MM.1S (cell line): ENCODE data around the gene EXTL1.

Experiments
- DNase-seq: peaks from one replicate; pipeline ENCODE4 v3.0.0-alpha.2; 2015
- H2AFZ ChIP-seq: fragments of 300-600 bp; sonication (generic); 2 replicates; pipeline ENCODE4 v1.6.0; 2016; ENCODE audit warnings: antibody characterized with exemption, low read length
- H3F3A ChIP-seq: fragments of 300-600 bp; sonication (generic); 2 replicates; pipeline ENCODE4 v1.6.1; 2016; ENCODE audit warnings: mild to moderate bottlenecking, antibody characterized with exemption, low read length, moderate library complexity, mixed read lengths; ENCODE audit not compliant: insufficient read depth
- H3K27ac ChIP-seq: fragments of 300-600 bp; sonication (generic); 2 replicates; pipeline ENCODE4 v1.5.1; 2016; ENCODE audit warnings: mild to moderate bottlenecking, low read length
- H3K27me3 ChIP-seq: fragments of 300-600 bp; sonication (generic); replicated peaks from 2 replicates; pipeline ENCODE4 v1.6.0; 2016; ENCODE audit warnings: low read length; ENCODE audit not compliant: insufficient read depth
- H3K36me3 ChIP-seq: fragments of 300-600 bp; sonication (generic); replicated peaks from 2 replicates; pipeline ENCODE4 v1.6.1; 2016; ENCODE audit warnings: mild to moderate bottlenecking, low read length, mixed read lengths; ENCODE audit not compliant: insufficient read depth
- H3K4me1 ChIP-seq: fragments of 300-600 bp; sonication (generic); 2 replicates; pipeline ENCODE4 v1.6.1; 2016; ENCODE audit warnings: low read length, mixed read lengths
- H3K4me2 ChIP-seq: fragments of 300-600 bp; sonication (generic); 2 replicates; pipeline ENCODE4 v1.6.0; 2016; ENCODE audit warnings: low read depth, low read length
- H3K4me3 ChIP-seq: fragments of 300-600 bp; sonication (generic); 2 replicates; pipeline ENCODE4 v1.5.1; 2016; ENCODE audit warnings: low read length, mixed read lengths
- H3K79me2 ChIP-seq: fragments of 300-600 bp; sonication (generic); 2 replicates; pipeline ENCODE4 v1.6.1; 2016; ENCODE audit warnings: mixed run types, low read length, mixed read lengths
- H3K9ac ChIP-seq: fragments of 300-600 bp; sonication (generic); 2 replicates; pipeline ENCODE4 v1.6.1; 2016; ENCODE audit warnings: low read length, mixed read lengths
- H3K9me2 ChIP-seq: fragments of 300-600 bp; sonication (generic); replicated peaks from 2 replicates; pipeline ENCODE4 v1.6.1; 2016; ENCODE audit warnings: mild to moderate bottlenecking, low read length, mixed read lengths; ENCODE audit not compliant: insufficient read depth
- H3K9me3 ChIP-seq: fragments of 300-600 bp; sonication (generic); replicated peaks from 2 replicates; pipeline ENCODE4 v1.6.1; 2016; ENCODE audit warnings: mild to moderate bottlenecking, low read length, mixed read lengths; ENCODE audit not compliant: insufficient read depth
- H4K20me1 ChIP-seq: fragments of 300-600 bp; sonication (generic); 2 replicates; pipeline ENCODE4 v1.6.1; 2016; ENCODE audit warnings: mild to moderate bottlenecking, low read length, moderate library complexity, mixed read lengths; ENCODE audit not compliant: insufficient read depth
- CTCF ChIP-seq: fragments of 300-600 bp; sonication (generic); IDR thresholded peaks from 2 replicates; pipeline ENCODE4 v1.5.1; 2016; ENCODE audit warnings: antibody characterized with exemption, low read length, mixed read lengths
- EZH2 ChIP-seq: fragments of 300-600 bp; sonication (generic); optimal IDR thresholded peaks from 2 replicates; pipeline ENCODE3; 2017; ENCODE audit warnings: low read depth, mild to moderate bottlenecking, antibody characterized with exemption, low read length, mixed read lengths
- EZH2phosphoT487 ChIP-seq: fragments of 300-600 bp; sonication (generic); IDR thresholded peaks from 2 replicates; pipeline ENCODE4 v1.6.1; 2018; ENCODE audit warnings: antibody characterized with exemption, low read length

Gene EXTL1

GRCh38 chr1:26010825-26011224, 10.8 kb upstream of the EXTL1 start:
- Histone ChIP-seq H3K9me2 (no peaks in the 10 kb centered on the region), H2AFZ (no peak overlapping the region), H3K9me3 (no peaks in the 10 kb centered on the region), H3K27me3 (no peaks in the 10 kb centered on the region), H3K4me2 (no peak overlapping the region), H3K9ac (no peak overlapping the region), H3F3A (no peaks in the 10 kb centered on the region), H3K79me2 (no peaks in the 10 kb centered on the region), H3K36me3 (no peaks in the 10 kb centered on the region), H4K20me1 (no peaks in the 10 kb centered on the region), H3K27ac (no peak overlapping the region), H3K4me3 (no peak overlapping the region), H3K4me1 (no peaks in the 10 kb centered on the region)
- no peak for TF ChIP-seq EZH2phosphoT487
- TF ChIP-seq EZH2, result no peak
- no peak for TF ChIP-seq CTCF
- DNase-seq, result no peak

- Histone ChIP-seq H3K27me3 (no peaks in the 10 kb centered on the region), H4K20me1 (no peaks in the 10 kb centered on the region), H3F3A (no peaks in the 10 kb centered on the region), H3K79me2 (no peaks in the 10 kb centered on the region), H3K36me3 (no peaks in the 10 kb centered on the region), H3K27ac (no peak overlapping the region), H3K9me3 (no peaks in the 10 kb centered on the region), H3K4me1 (no peaks in the 10 kb centered on the region), H3K4me3 (no peak overlapping the region), H3K9ac (no peak overlapping the region), H3K4me2 (no peak overlapping the region), H3K9me2 (no peaks in the 10 kb centered on the region), H2AFZ (no peak overlapping the region)
- TF ChIP-seq CTCF (no peak), EZH2phosphoT487 (no peak), EZH2 (no peak)
- DNase-seq, result no peak
Observed at GRCh38 chr1:26012864-26013263, 8.7 kb upstream of the EXTL1 start.

- Histone ChIP-seq H3K9me3 (no peaks in the 10 kb centered on the region), H3K27ac (no peak overlapping the region), H4K20me1 (no peaks in the 10 kb centered on the region), H3K36me3 (no peaks in the 10 kb centered on the region), H3K4me2 (no peak overlapping the region), H3K27me3 (no peaks in the 10 kb centered on the region), H3F3A (no peaks in the 10 kb centered on the region), H3K79me2 (no peaks in the 10 kb centered on the region), H3K9ac (no peak overlapping the region), H2AFZ (no peak overlapping the region), H3K4me3 (no peak overlapping the region), H3K4me1 (no peaks in the 10 kb centered on the region), H3K9me2 (no peaks in the 10 kb centered on the region)
- TF ChIP-seq EZH2phosphoT487 (no peak), CTCF (no peak), EZH2 (no peak)
- DNase-seq, result no peak
Observed at GRCh38 chr1:26014179-26014578, 7.4 kb upstream of the EXTL1 start.
